Activated CD4-positive, alpha-beta T cell treated with anti-CD3 and anti-CD28 coated beads, Interleukin-2, amount 10 ng/mL, durations not matched to agents 24 days and 14 days (primary cell): ENCODE results near the gene PADI2. TPM values are rescaled to one million over a fixed set of nuclear protein-coding genes. Genes with fewer than 3 reads are reported as not detected.

Source experiments
- DNase-seq: peaks from one replicate; pipeline ENCODE4 v3.0.0; 2022
- H3K27ac Mint-ChIP-seq: one replicate; pipeline ENCODE4 v1.8.0; 2022; ENCODE audit warnings: mild to moderate bottlenecking, mixed read lengths
- H3K27me3 Mint-ChIP-seq: one replicate; pipeline ENCODE4 v1.8.0; 2022; ENCODE audit warnings: mixed read lengths
- H3K36me3 Mint-ChIP-seq: one replicate; pipeline ENCODE4 v1.8.0; 2022; ENCODE audit warnings: low read depth, mild to moderate bottlenecking, mixed read lengths
- H3K4me1 Mint-ChIP-seq: one replicate; pipeline ENCODE4 v1.8.0; 2021; ENCODE audit warnings: mixed read lengths
- H3K4me3 Mint-ChIP-seq: one replicate; pipeline ENCODE4 v1.8.0; 2022; ENCODE audit warnings: mild to moderate bottlenecking, moderate library complexity, mixed read lengths
- H3K9me3 Mint-ChIP-seq: one replicate; pipeline ENCODE4 v1.8.0; 2021; ENCODE audit warnings: mixed read lengths
- intact Hi-C: fragments of 100-400 bp; cut with micrococcal nuclease; formaldehyde crosslinking; loops from one replicate; pipeline ENCODE4 v1.15.1; 2023
- total RNA-seq: library from RNA; stranded (reverse); gene quantifications from 2 replicates; pipeline ENCODE4 v1.2.3, GENCODE V29; 2022

PADI2 gene
- total RNA-seq, 1 donor from 2014 or later, result 0.07 TPM

GRCh38 chr1:17097147-17097546 is 22.1 kb downstream of the PADI2 start:
- intact Hi-C loops, result no loop called here
- no peaks in the 10 kb centered on the region for H3K36me3 Mint-ChIP-seq
- no peak overlapping the region for H3K4me3 Mint-ChIP-seq

GRCh38 chr1:17096584-17096983 is 22.7 kb downstream of the PADI2 start:
- Mint-ChIP-seq H3K4me3 (no peak overlapping the region), H3K36me3 (no peaks in the 10 kb centered on the region), H3K4me1 (no peaks in the 10 kb centered on the region), H3K9me3 (no peaks in the 10 kb centered on the region), H3K27ac (no peak overlapping the region), H3K27me3 (no peaks in the 10 kb centered on the region)
- intact Hi-C loops, result no loop called here
- DNase-seq, result no peak

More at GRCh38 chr1:17097147-17097546, 22.1 kb downstream of the PADI2 start:
- DNase-seq, result no peak
- H3K27ac Mint-ChIP-seq, result no peak overlapping the region
- H3K4me1 Mint-ChIP-seq, result no peaks in the 10 kb centered on the region
- no peaks in the 10 kb centered on the region for H3K27me3 Mint-ChIP-seq
- H3K9me3 Mint-ChIP-seq, result no peaks in the 10 kb centered on the region

GRCh38 chr1:17095141-17095540 is 24.1 kb downstream of the PADI2 start:
- Mint-ChIP-seq H3K27ac (no peak overlapping the region), H3K4me1 (no peaks in the 10 kb centered on the region), H3K36me3 (no peaks in the 10 kb centered on the region), H3K4me3 (no peak overlapping the region), H3K27me3 (no peaks in the 10 kb centered on the region), H3K9me3 (no peaks in the 10 kb centered on the region)
- intact Hi-C loops, result no loop called here
- no peak for DNase-seq

DNA sequence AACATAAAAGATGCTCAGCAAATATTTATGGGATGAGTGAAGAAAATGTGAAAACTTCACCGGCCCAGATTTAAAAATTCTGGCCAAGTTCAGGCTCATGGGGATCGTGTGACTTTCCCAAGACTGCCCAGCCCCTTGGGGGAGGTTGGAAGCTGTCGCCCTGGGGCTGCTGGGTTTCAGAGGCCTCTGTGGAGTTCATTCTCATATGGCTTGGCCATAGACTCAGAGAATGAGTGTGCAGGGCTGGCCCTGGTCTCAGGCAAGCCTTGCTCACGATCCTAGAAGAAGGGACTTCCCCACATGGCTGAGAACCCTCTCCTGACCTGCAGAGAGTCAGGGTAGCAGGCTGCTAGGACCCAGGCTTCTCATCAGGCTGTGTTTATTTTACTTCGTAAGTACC is 24.6 kb downstream of the PADI2 start:
- H3K27ac Mint-ChIP-seq, result no peak overlapping the region
- intact Hi-C loops, result no loop called here
- H3K27me3 Mint-ChIP-seq, result no peaks in the 10 kb centered on the region

GRCh38 chr1:17093822-17094393 is 25.3 kb downstream of the PADI2 start:
- Mint-ChIP-seq H3K27me3 (no peaks in the 10 kb centered on the region), H3K4me3 (no peak overlapping the region), H3K9me3 (no peaks in the 10 kb centered on the region), H3K27ac (no peak overlapping the region), H3K36me3 (no peaks in the 10 kb centered on the region), H3K4me1 (no peaks in the 10 kb centered on the region)
- intact Hi-C loops, result no loop called here
- DNase-seq, result no peak

More for the DNA sequence above, 24.6 kb downstream of the PADI2 start:
- no peak overlapping the region for H3K4me3 Mint-ChIP-seq
- no peak for DNase-seq
- no peaks in the 10 kb centered on the region for H3K9me3 Mint-ChIP-seq
- no peaks in the 10 kb centered on the region for H3K36me3 Mint-ChIP-seq
- no peaks in the 10 kb centered on the region for H3K4me1 Mint-ChIP-seq

- H3K4me3 Mint-ChIP-seq, result no peak overlapping the region
- intact Hi-C loops, result no loop called here
- no peaks in the 10 kb centered on the region for H3K4me1 Mint-ChIP-seq
- no peaks in the 10 kb centered on the region for H3K9me3 Mint-ChIP-seq
- H3K36me3 Mint-ChIP-seq, result no peaks in the 10 kb centered on the region
- H3K27ac Mint-ChIP-seq, result no peak overlapping the region
- no peaks in the 10 kb centered on the region for H3K27me3 Mint-ChIP-seq
- DNase-seq, result no peak
These were observed 28.0 kb downstream of the PADI2 start for GRCh38 chr1:17091252-17091651.

GRCh38 chr1:17089506-17089905 is 29.7 kb downstream of the PADI2 start:
- H3K4me1 Mint-ChIP-seq, result no peaks in the 10 kb centered on the region
- H3K9me3 Mint-ChIP-seq, result no peaks in the 10 kb centered on the region
- H3K4me3 Mint-ChIP-seq, result no peak overlapping the region
- H3K36me3 Mint-ChIP-seq, result no peaks in the 10 kb centered on the region
- no peak overlapping the region for H3K27ac Mint-ChIP-seq
- intact Hi-C loops, result no loop called here
- DNase-seq, result no peak
- H3K27me3 Mint-ChIP-seq, result no peaks in the 10 kb centered on the region

DNA sequence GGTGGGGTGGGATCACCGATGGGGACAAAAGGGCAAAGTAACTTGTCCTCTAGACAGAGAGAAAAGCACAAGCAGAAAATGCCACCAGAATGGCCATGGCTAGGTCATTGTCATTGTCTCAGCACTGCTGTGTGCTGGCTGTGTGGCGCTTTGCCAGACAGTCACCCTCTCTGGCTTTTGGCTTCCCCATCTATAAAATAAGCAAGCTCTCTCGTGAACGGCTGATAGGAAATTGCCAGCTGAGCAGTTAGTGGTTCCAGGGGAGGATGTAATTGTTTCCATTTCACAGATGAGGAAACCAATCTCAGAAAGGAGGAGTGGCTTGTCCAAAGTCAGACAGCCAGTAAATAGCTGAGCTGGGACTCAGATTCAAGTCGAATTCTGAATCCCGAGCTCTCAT is 32.5 kb downstream of the PADI2 start:
- Mint-ChIP-seq H3K9me3 (no peaks in the 10 kb centered on the region), H3K27ac (no peak overlapping the region), H3K36me3 (no peaks in the 10 kb centered on the region), H3K4me1 (no peaks in the 10 kb centered on the region), H3K4me3 (no peak overlapping the region), H3K27me3 (no peaks in the 10 kb centered on the region)
- intact Hi-C loops, result no loop called here
- no peak for DNase-seq

- Mint-ChIP-seq H3K4me1 (no peaks in the 10 kb centered on the region), H3K27me3 (no peaks in the 10 kb centered on the region), H3K4me3 (no peak overlapping the region), H3K36me3 (no peaks in the 10 kb centered on the region), H3K27ac (no peak overlapping the region), H3K9me3 (no peaks in the 10 kb centered on the region)
- DNase-seq, result no peak
- intact Hi-C loops, result no loop called here
These were observed 34.5 kb downstream of the PADI2 start for GRCh38 chr1:17084787-17085186.

GRCh38 chr1:17082761-17083160 is 36.5 kb downstream of the PADI2 start:
- intact Hi-C loops, result no loop called here
- H3K27me3 Mint-ChIP-seq, result no peaks in the 10 kb centered on the region
- no peak overlapping the region for H3K27ac Mint-ChIP-seq
- no peaks in the 10 kb centered on the region for H3K9me3 Mint-ChIP-seq
- no peak overlapping the region for H3K4me3 Mint-ChIP-seq
- H3K4me1 Mint-ChIP-seq, result no peaks in the 10 kb centered on the region
- H3K36me3 Mint-ChIP-seq, result no peaks in the 10 kb centered on the region
- no peak for DNase-seq

DNA sequence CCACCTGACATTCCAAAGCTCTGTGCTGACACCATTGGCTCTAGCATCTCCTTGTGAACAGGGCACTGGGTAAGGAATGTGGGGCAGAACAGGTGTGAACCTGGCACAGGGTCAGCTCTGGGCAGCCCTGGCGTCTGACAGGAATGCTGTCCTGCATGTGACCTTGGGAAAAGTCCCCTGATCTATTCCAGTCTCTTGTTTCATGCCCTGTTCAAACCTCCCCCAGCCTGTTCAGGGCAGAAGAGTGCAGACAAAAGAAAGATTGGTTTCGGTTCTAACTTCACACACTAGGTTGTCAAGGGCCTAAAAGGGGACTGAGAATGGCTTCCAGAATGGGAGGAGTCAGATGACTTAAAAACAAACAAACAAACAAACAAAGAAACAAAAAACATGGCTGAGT is 37.8 kb downstream of the PADI2 start:
- H3K9me3 Mint-ChIP-seq, result no peaks in the 10 kb centered on the region
- H3K27ac Mint-ChIP-seq, result no peak overlapping the region
- no peaks in the 10 kb centered on the region for H3K4me1 Mint-ChIP-seq
- H3K36me3 Mint-ChIP-seq, result no peaks in the 10 kb centered on the region
- no peaks in the 10 kb centered on the region for H3K27me3 Mint-ChIP-seq
- H3K4me3 Mint-ChIP-seq, result no peak overlapping the region
- intact Hi-C loops, result no loop called here
- no peak for DNase-seq

GRCh38 chr1:17080880-17081279 is 38.4 kb downstream of the PADI2 start:
- Mint-ChIP-seq H3K9me3 (no peaks in the 10 kb centered on the region), H3K4me3 (no peak overlapping the region), H3K36me3 (no peaks in the 10 kb centered on the region), H3K27me3 (no peaks in the 10 kb centered on the region), H3K27ac (no peak overlapping the region), H3K4me1 (no peaks in the 10 kb centered on the region)
- intact Hi-C loops, result no loop called here
- no peak for DNase-seq

DNA sequence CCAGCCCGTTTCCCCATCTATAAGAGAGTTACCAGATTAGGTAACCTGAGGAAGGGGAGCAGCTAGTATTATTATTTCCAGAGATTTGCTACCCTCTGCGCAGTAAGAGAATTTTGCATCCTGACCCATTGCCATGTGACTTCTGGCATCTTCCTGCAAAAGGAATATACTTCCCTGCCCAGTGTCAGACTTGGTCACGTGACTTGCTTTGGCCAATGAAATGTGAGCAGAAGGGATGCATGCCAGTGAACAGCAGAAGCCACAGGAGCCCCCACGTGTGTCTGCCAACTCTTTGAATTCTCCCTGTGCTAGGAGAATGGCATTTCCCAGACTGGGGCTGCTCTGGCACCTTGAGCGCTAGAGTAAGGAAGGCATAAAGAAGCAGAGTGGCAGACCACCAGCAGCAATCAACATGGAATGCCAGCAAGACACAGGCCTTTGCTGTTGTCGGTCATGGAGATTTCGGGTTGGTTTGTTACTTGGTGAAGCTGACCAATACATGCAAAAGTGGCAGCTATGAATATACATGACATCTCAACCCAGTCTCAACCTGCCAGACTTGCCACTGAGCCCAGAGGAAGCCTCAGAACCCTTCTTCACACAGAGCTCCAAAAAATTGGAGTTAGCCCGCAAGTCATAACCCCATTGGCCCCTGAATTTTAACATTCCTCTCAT is 39.0 kb downstream of the PADI2 start:
- Mint-ChIP-seq H3K9me3 (no peaks in the 10 kb centered on the region), H3K4me3 (no peak overlapping the region), H3K4me1 (peaks cover 4% of the 10 kb centered on the region), H3K36me3 (no peaks in the 10 kb centered on the region), H3K27me3 (no peaks in the 10 kb centered on the region), H3K27ac (no peak overlapping the region)
- no peak for DNase-seq
- intact Hi-C loops, result no loop called here

GRCh38 chr1:17078991-17079868 is 40.0 kb downstream of the PADI2 start:
- Mint-ChIP-seq H3K27ac (no peak overlapping the region), H3K4me3 (no peak overlapping the region), H3K36me3 (no peaks in the 10 kb centered on the region), H3K9me3 (no peaks in the 10 kb centered on the region), H3K27me3 (no peaks in the 10 kb centered on the region), H3K4me1 (peaks cover 4% of the 10 kb centered on the region)
- intact Hi-C loops, result no loop called here
- no peak for DNase-seq
